Progenitor cell of endocrine pancreas (in vitro differentiated cells): Measurements from ENCODE around the gene CCDC88C. TPM values are rescaled to one million over a fixed set of nuclear protein-coding genes. Genes with fewer than 3 reads are reported as not detected.

Experiments
- DNase-seq: peaks from one replicate; pipeline ENCODE4 v3.0.0; 2021; ENCODE audit warnings: low spot score; ENCODE audit not compliant: unreplicated experiment
- H3K27ac Mint-ChIP-seq: 2 replicates; pipeline ENCODE4 v1.8.0; 2021; ENCODE audit warnings: mild to moderate bottlenecking, moderate library complexity, mixed read lengths
- H3K27me3 Mint-ChIP-seq: 2 replicates; pipeline ENCODE4 v1.8.0; 2021; ENCODE audit warnings: mixed read lengths
- H3K36me3 Mint-ChIP-seq: 2 replicates; pipeline ENCODE4 v1.8.0; 2022; ENCODE audit warnings: mixed read lengths; ENCODE audit not compliant: insufficient read depth
- H3K4me1 Mint-ChIP-seq: 2 replicates; pipeline ENCODE4 v1.8.0; 2021; ENCODE audit warnings: low read depth, mixed read lengths
- H3K4me3 Mint-ChIP-seq: 2 replicates; pipeline ENCODE4 v1.8.0; 2021; ENCODE audit warnings: low read depth, mild to moderate bottlenecking, moderate library complexity, mixed read lengths
- H3K9me3 Mint-ChIP-seq: 2 replicates; pipeline ENCODE4 v1.8.0; 2021; ENCODE audit warnings: low read depth, mixed read lengths
- total RNA-seq: library from RNA; stranded (reverse); gene quantifications from 2 replicates; pipeline ENCODE4 v1.2.1, GENCODE V29; 2021
- TF ChIP-seq, protein P1 (sequence below): fragments of 200-600 bp; sonication (generic); IDR thresholded peaks from one replicate; pipeline ENCODE4 v1.5.0; 2021; ENCODE audit warnings: antibody characterized with exemption, mild to moderate bottlenecking; ENCODE audit not compliant: unreplicated experiment

CCDC88C gene
- total RNA-seq, 1 donor from 2014 or later: 78.1 TPM

DNA sequence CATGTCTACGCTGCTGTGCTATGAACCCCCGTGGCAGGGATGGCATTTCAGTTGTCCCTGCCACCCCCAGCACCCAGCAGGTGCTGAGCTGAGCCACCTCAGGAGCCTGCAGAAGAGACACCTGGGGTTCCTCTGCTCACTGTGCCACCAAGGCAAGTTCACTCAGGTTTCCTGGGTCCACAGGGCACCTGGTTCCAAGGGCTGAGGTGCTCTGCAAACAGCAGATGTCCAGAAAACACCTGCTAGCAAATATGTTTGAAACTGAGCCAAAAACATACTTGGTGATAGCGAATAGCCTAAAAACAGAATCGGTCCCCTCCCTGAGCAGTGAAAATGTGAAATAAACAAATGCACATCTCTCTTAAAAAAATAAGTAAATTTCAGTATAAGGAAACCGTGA lies 137.5 kb downstream of the CCDC88C start:
- Mint-ChIP-seq H3K36me3 (peaks cover 25% of the 10 kb centered on the region), H3K4me3 (no peak overlapping the region), H3K9me3 (no peaks in the 10 kb centered on the region), H3K4me1 (peaks cover 5% of the 10 kb centered on the region), H3K27me3 (no peaks in the 10 kb centered on the region), H3K27ac (no peak overlapping the region)
- TF ChIP-seq, protein P1, sequence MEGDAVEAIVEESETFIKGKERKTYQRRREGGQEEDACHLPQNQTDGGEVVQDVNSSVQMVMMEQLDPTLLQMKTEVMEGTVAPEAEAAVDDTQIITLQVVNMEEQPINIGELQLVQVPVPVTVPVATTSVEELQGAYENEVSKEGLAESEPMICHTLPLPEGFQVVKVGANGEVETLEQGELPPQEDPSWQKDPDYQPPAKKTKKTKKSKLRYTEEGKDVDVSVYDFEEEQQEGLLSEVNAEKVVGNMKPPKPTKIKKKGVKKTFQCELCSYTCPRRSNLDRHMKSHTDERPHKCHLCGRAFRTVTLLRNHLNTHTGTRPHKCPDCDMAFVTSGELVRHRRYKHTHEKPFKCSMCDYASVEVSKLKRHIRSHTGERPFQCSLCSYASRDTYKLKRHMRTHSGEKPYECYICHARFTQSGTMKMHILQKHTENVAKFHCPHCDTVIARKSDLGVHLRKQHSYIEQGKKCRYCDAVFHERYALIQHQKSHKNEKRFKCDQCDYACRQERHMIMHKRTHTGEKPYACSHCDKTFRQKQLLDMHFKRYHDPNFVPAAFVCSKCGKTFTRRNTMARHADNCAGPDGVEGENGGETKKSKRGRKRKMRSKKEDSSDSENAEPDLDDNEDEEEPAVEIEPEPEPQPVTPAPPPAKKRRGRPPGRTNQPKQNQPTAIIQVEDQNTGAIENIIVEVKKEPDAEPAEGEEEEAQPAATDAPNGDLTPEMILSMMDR: no peak
- no peak for DNase-seq

DNA sequence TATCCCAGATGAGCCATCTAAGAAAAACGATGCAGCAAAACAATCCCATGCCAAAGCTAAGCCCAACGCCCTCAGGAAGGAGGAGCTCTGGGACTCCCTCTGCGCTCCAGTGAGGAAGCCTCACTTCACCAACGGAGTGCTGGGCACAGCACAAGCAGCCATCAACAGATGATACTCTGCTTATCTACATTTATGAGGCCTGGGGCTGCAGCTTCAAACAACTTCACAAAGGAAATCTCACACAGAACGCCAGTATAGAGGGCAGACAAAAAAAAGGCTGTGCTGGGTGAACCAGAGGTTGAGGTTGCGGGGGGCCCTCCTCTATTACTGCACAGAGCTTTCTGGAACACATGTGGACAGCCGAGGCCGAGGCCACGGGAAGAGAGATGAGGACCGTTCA lies 138.3 kb downstream of the CCDC88C start:
- no peak overlapping the region for H3K4me3 Mint-ChIP-seq
- H3K27me3 Mint-ChIP-seq: no peaks in the 10 kb centered on the region
- no peak for DNase-seq
- TF ChIP-seq, protein P1: no peak
- peaks cover 22% of the 10 kb centered on the region for H3K36me3 Mint-ChIP-seq
- peak overlapping the region; percentile 45 for H3K27ac Mint-ChIP-seq
- H3K9me3 Mint-ChIP-seq: no peaks in the 10 kb centered on the region
- peaks cover 5% of the 10 kb centered on the region for H3K4me1 Mint-ChIP-seq

DNA sequence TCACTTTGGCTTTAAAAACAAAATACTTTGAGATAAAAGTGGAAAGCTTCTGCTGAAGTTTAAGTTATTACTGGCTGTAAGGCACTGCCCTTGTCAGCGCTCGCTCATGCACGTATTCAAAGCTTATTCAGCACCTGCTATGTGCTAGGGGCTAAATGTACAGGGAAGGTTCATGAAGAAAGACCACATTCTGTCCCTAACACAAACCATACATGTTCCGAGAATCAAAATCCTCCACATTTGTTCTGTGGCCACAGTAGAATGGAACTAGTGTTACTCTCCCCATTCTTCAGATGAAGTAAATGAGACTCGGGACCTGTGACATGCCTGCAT lies 139.3 kb downstream of the CCDC88C start:
- TF ChIP-seq, protein P1: no peak
- DNase-seq: no peak
- Mint-ChIP-seq H3K27ac (no peak overlapping the region), H3K4me3 (no peak overlapping the region), H3K36me3 (peaks cover 18% of the 10 kb centered on the region), H3K9me3 (no peaks in the 10 kb centered on the region), H3K4me1 (peaks cover 5% of the 10 kb centered on the region), H3K27me3 (no peaks in the 10 kb centered on the region)

DNA sequence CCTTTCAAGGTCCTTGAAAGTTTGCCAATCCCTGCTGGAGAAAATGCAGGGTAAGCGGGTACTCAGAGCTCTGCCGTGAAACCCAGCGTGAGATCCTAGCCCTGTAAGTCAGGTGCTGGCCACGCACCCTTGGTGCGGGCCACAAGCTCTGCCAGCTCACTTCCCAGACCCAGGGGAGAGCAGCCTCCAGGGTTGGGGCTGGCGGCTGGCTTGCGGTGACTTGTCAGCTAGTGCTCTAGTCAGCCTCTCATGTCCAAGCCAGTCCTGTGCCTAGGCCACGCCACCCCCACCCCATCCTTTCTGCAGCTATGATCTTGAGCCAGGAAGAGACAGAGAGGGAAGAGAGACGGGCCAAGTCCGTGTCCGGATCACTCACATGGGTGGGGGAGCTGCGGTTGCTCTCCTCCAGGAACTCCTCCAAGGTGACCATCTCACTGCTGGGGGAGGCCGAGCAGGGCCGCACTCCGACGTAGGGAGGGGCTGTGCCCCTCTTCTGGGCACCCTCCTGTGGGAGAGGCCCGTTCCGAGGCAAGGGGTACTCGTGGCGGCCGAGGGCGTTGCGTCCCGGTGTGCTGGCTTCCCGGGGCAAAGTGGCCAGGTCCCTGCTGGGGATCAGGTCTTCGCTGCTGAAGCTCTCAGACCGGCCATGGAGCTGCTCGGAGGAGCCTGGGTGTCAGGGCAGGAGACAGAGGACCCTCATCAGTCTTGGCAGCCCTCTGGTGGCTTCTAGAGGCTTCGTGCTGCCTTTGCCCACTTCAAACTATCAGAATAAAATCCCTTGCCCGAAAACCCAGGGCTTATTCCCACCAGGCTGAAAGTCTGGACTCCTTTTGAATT lies 139.9 kb downstream of the CCDC88C start:
- H3K4me1 Mint-ChIP-seq: peaks cover 5% of the 10 kb centered on the region
- no peak overlapping the region for H3K4me3 Mint-ChIP-seq
- peaks cover 15% of the 10 kb centered on the region for H3K36me3 Mint-ChIP-seq
- TF ChIP-seq, protein P1: no peak
- no peak overlapping the region for H3K27ac Mint-ChIP-seq
- H3K27me3 Mint-ChIP-seq: no peaks in the 10 kb centered on the region
- no peak for DNase-seq
- no peaks in the 10 kb centered on the region for H3K9me3 Mint-ChIP-seq

DNA sequence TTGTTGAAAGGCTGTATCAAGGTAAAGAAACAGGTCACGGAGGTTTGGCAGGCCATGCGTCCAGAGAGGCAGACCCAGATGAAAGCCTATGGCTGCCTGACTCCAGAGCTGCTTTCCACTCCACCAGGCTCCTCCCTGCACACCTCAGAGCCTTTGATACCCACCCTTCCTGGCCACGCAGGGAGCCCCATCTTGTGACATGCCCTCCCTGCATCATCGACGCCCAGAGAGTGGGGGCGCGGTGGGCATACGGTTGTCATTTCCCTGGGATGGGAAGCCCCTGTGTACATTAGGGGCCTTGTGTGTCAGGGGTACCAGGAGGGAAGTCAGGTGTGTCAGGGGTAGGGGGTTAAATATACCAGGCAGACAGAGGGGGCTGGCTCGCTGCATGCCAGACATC lies 142.8 kb downstream of the CCDC88C start:
- Mint-ChIP-seq H3K4me1 (peaks cover 5% of the 10 kb centered on the region), H3K27me3 (no peaks in the 10 kb centered on the region), H3K36me3 (peaks cover 14% of the 10 kb centered on the region), H3K27ac (peak overlapping the region; percentile 67), H3K4me3 (no peak overlapping the region), H3K9me3 (no peaks in the 10 kb centered on the region)
- TF ChIP-seq, protein P1: no peak
- DNase-seq: no peak
